ENCODE results near the gene YLPM1.

DNA sequence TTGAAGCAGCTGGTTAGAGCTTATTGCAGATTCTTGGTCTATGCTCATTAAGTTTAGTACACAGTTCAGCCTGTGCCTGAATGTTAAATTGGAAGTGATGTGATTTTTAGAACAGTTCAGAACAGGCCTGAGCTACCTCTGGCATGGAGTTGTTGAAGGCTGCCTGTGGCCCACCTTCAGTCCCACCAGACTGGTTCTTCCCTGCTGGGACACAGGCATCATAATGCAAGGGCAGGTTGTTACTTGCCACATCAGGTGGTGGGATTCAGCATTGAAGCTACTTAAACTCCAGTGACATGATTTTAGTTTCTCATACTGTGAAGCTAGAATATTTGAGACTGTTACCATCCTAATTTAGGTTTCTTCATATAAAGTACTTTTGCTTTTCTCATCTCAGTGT is 63.5 kb downstream of the YLPM1 start:
- TF ChIP-seq, protein P1, sequence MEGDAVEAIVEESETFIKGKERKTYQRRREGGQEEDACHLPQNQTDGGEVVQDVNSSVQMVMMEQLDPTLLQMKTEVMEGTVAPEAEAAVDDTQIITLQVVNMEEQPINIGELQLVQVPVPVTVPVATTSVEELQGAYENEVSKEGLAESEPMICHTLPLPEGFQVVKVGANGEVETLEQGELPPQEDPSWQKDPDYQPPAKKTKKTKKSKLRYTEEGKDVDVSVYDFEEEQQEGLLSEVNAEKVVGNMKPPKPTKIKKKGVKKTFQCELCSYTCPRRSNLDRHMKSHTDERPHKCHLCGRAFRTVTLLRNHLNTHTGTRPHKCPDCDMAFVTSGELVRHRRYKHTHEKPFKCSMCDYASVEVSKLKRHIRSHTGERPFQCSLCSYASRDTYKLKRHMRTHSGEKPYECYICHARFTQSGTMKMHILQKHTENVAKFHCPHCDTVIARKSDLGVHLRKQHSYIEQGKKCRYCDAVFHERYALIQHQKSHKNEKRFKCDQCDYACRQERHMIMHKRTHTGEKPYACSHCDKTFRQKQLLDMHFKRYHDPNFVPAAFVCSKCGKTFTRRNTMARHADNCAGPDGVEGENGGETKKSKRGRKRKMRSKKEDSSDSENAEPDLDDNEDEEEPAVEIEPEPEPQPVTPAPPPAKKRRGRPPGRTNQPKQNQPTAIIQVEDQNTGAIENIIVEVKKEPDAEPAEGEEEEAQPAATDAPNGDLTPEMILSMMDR (IDR thresholded peaks at IDR 0.05) = no peak
- no peak for TF ChIP-seq POLR2A (IDR thresholded peaks at IDR 0.05)
